Umbilical cord (tissue), 2 donors: Measurements from ENCODE around the gene SPRY2. TPM values are rescaled to one million over a fixed set of nuclear protein-coding genes. Genes with fewer than 3 reads are reported as not detected.
"Not testable (repeated sequence)": the region's sequence is repeated elsewhere in the genome, so short reads cannot be mapped to it uniquely, and the experiment has no call there.

ENCODE experiments used
- DNase-seq: peaks from one replicate; pipeline ENCODE4 v3.0.0-alpha.2; 2015; ENCODE audit warnings: low spot score
- total RNA-seq: library from RNA; depleted of rRNA; stranded (reverse); fragments of >200 nt; gene quantifications from one replicate; pipeline ENCODE4 v1.2.3, GENCODE V29; 2014; ENCODE audit warnings: low replicate concordance; ENCODE audit not compliant: insufficient read depth

The SPRY2 gene
- total RNA-seq, 1 donor from 2014 or later, result 12.8 TPM

DNA sequence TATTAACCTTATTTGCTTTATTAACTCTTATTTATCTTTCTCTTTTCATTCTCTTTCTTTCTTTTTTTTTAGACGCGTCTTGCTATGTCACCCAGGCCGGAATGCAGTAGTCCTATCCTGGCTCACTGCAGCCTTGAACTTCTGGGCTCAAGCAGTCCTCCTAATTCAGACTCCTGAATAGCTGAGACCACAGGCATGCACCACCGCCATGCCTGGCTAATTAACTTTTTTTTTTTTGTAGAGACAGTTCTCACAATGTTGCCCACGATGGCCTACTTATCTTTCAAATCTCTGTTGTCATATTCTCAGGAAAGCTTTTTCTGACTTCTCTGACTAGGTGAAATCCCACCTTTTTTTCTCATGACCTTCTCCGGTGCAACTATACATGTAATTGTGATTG, 7.8 kb upstream of the SPRY2 start:
- DNase-seq, result no peak

DNA sequence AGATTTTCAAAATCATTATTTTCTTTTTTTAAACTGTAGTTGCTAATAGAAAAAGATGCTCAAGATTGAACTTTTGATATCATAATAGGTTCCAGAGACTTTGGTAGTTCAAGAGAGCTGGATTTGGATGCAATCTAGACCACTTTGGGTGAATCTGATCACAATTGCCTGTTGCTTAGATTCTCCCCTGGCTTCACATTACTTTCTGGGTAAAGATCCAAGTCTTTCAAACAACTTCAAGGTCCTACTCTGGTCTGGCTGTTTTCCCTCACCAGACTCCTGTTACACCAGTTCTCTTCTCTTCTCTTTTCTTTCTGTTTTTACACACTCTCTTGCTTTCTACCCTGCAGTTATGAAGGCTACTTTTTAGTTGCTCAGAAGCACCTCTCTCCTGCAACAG, 7.4 kb upstream of the SPRY2 start:
- DNase-seq, result no peak

DNA sequence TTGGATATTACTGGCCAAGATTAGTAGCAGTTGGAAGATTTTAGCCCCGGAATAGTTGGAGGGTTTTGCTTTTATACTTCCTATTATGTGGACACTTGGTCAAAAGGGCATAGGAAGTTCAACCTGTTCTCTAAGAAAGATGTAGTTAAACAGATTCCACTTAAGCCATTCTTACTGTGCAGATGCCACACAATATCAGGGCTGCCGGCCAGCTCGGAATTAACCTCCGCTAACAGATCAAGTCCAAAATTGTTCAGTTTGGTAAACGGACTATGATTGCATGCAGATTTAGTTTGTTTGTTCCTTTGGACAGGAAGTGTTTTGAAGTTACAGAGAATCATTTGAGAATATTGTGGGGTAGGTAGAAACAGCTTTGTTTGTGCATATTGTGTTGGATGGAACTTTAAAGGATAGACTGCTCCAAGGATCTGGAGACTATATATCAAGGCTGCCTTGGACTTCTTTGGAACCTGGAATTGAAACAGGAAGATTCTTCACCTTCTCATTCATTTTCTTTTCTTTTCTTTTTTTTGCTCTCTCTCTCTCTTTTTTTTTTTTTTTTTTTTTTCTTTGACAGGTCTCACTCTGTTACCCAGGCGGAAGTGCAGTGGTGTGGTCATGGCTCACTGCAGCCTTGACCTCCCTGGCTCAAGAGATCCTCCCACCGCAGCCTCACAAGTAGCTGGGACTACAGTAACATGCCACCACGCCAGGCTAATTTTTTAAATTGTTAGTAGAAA, 5.0 kb upstream of the SPRY2 start:
- no peak for DNase-seq

DNA sequence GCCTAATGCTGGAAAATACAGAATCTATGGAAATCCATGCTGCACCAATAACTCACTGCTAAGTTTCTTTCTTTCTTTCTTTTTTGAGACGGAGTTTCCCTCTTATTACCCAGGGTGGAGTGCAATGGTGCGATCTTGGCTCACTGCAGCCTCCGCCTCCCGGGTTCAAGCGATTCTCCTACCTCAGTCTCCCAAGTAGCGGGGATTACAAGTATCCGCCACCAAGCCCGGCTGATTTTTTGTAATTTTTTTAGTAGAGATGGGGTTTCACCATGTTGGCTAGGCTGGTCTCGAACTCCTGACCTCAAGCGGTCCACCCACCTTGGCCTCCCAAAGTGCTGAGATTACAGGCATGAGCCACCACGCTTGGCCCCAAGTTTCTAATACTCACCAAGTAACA, 3.1 kb upstream of the SPRY2 start:
- DNase-seq, result not testable (repeated sequence)

DNA sequence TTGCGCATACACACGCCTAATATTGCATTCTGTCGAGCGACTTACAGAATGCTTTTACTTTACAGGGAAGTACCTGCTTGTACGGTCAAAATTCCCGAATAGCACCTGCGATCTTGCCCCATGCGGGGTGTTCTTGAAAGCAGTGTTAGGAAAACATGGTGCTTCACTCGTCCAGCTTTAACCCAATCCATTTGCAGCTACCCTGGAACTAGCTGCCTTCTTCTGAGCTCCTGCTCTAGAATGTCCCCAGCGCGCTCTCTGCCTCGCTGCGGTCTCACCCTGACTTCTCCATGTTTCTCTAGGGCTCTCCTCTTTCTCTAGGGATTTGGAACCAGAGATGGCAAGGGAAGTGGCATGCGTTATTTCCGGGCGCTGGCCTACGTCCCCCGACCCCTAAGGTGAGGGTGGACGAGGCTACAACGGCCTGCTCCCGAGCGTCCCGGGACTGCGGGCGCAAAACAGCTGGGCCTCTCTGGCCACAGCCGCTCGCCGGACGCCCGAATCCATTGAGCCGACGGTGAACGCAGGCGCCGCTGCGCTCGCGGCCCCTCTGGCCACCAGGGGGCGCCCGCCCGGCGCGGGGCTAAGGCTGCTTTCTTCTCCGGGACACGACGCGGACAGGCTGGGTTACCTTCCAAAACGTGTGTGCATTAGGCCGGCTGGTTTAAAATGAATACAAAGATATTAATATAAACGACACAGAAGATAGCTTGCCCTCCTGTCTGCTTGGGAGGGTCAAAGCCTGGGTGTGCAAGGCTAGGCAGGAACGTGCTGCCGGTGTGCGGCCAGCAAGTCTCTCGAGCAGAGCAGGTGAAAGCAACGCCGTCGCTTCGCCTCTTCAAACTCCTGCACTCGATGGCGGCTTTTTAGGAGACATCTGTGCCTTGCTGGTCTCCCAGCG, 1.8 kb upstream of the SPRY2 start:
- peak; percentile 78 for DNase-seq

DNA sequence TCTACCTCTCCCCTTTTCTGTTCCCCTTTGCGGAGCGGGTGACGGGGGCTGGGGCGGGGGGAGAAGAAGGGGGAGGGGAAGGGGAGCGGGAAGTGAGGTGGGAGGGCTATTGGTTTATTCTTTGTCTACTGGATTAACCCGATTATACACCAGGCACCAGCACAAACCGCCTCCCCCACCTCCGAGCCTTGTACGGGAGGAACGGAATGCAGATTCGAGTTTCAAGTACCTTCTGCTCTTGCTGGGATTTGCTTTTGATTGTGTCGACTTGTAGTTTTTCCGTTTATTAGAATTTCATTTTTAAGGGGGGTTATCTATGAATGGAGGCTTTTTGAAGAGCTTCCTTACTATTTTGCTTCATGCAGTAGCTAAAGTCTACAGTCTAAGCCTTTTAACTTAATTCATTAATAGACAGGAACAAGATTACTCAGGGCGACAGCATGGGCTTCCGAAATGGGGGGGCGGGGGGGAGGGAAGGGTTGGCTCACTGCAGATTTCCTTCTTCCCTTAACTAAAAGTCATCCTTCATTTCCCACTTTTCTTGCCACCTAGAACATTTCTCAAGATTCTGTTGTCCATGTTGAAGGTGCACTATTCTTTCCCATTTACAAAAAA, 937 bp upstream of the SPRY2 start:
- peak; percentile 63 for DNase-seq

DNA sequence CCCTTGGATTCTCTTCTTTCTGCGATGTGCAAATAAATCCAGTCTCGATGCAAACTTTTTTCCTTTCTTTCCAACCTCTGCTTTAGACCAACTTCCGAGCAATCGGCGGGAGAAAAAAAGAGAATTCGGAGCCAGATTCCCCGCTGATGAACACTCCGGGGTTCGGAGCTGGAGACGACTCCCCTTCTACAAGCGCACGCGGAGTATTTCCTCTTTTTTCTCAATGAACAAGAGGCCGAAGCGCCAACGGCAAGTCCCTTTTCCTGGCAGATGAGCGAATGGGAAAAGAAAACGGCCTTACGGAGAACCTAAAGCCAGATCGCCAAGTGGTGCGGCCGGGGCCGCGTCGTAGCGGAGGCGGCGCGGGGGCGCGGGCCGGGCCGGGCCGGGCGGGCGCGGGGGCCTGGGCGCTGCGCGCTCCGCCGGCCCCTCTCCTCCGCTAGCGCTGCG, 250 bp downstream of the SPRY2 start:
- peak; percentile 77 for DNase-seq

DNA sequence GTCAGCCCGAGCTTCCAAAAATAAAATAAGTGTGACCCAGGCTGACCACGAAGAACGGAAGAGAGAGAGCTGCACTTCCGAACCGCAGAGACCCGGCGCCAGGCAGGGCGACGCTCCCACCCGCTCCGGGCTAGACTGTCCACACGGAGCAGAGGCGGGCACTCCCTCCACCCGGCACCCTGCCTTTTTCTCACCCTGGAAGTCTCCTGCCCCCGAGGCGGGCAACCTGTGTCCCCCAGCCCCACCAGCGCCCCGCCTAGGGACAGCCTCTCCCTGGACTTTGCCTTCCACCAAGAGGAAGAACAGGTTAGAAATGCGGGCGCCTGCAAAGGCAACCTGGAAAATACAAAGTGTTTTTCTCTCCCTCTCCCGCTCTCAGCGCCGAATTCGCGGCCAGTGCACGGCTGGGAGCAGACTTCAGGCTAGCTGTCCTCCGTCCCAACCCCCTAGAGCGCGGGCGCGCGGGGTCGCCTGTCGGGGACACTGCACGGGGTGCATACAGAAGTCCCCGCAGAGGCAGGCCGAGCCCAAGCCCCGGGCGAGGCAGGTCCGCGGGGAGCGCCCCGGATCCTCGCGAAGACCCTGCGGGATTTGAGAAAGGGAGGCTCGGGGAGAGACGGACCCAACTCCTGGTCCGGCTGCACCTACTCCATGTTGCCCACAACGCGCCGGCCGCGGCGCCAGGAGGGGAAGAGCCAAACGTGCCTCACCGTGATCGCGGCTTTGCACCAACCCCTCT, 845 bp downstream of the SPRY2 start:
- no peak for DNase-seq

DNA sequence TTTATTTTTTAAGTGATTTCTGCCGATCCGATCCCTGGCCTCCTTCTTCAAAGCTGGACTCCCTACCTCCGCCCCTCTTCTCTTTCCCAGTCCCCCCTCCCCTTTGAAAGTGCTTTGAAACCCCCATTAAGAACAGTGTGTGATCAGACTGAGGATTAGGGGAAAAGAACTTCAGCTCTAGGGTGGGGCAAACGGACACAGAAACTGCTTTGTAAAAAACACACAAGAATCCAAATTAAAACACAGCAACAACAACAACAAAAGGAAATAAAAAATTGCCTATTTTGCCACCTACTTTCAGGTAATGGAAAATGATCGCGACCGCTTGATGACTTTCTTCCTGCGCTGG, 1.4 kb downstream of the SPRY2 start:
- peak; percentile 74 for DNase-seq

DNA sequence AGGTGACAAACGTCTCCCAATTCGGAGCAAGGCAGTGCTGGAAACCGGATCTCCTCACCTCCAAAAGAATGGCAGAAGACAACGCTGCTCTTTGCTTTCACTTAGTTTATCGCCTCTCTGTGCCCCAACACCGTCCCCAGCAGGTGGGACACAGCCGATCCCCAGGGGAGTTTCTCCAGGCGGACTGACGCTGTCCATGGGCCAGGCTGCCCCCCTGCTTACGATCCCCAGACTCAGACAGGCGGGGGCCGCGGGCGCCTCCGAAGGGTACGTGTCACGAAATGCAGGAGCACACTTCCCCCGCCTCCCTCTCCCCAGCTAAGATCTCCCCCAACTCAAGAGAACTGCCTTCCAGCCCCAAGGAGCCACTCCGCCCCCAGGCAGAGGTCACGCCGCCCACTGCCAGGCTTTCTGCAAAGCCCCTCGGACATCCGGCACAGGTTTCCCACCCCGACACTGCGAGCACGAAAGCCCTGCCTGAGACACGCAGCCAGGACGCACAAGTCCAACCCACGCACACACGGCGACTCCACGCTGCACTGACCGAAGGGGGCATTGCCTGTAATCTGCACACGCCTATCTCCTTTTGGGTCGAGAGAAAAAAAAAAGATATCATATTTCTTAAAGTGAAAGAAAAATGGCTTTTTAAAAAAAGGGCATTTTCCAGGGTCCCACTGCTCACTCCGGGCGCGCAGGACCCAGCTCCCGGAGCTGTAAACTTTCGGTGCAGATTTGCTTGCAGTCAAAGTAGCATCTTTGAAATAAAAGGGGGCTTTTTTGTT, 2.0 kb downstream of the SPRY2 start:
- peak; percentile 94 for DNase-seq

DNA sequence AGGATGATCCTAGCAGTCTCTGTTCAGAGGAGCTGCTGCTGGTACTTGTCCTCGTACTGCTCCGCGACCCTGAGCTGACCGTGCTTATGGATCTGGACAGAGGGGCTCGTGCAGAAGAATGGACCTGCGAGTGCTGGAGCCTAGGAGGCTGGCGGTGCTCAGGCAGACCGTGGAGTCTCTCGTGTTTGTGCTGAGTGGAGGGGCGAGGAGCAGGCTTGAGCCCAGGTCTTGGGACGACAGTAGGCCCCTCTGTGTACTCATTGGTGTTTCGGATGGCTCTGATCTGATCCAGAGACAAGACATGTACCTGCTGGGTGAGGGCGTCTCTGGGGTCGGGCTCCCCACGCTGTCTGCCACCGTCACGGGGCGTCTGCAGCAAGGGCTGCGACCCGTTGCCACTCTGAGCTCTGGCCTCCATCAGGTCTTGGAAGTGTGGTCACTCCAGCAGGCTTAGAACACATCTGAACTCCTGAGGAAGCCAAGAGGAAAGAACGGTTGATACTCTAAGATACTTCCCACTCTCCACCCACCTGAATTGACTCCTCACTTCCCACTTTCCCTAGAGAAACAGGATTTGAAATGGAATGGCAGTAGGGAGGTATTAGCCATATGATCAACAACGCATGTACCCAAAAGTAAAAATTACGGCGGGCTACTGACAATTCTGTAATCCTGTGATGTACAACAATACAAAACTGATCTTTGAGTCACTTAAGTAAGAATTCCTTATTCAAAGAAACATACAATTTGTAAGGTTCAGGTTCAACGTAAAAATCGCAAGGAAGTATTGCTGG, 3.4 kb downstream of the SPRY2 start:
- no peak for DNase-seq

DNA sequence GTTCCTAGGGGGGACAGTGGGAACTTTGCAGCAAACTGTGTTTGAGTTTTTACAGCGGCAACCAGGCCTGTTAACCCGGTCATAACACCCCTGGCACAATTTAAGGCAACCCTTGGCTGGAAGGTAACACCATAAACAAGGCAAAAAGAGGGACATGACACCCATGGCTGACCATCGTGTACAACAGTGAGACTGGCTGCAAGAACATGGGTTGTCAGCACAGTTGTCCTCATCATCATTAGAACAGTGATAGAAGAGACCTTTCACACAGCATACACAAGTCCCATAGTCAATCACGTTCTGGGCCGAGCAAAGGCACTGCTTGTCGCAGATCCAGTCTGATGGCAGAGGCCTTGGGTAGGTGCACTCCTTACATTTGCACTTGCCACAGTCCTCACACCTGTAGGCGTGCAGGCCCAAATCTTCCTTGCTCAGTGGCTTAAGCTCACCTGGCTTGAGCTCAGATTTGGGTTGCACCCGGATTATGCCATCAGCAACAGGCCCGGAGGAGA, 4.1 kb downstream of the SPRY2 start:
- DNase-seq, result no peak

DNA sequence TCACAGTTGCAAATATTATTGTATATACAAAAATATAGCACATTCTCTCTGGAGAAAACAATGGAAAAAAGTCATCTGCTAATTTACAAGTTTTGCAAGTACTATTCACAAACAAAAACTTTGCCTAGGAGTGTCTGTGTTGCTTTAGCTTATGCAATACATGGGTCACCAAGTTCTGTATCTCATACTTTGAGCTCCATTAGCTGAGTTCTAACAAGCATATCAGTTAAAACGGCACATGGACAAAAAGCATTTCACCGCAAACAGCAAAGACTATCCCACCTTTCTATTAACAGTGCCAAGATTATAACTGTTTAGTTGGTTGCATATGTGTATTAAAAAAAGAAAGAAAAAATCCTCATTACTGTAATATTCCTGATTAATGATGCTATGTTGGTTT, 4.6 kb downstream of the SPRY2 start:
- DNase-seq, result no peak

DNA sequence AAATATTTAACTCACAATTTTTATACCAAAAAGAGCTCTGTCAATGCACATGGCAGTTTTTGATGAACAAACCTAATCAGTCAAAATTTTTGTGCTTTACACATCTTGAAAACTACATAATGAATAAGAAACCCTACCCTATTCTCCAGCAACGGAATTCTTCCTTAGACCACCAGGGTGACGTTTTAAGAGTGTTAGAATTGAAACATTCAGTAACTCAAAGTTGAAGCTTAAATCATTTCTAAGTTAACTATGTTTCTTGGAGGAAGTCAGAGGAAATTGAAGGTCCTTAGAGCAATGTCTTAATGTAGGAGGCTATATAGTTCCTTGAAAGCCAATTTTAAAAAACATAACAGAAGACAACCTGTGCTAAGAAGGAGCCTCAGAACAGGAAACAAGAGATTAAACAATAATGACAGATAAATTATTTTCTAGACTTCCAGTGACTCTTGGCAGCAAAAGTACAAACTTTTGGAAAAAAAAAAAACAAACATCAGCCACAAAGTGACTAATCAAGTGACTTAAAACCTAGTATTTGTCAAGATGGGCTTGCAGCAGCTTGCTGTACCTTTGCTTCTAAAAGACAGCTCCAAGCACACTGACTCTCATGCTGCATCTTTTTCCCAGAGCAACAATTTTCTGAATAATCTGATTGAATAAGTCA, 6.2 kb downstream of the SPRY2 start:
- no peak for DNase-seq

DNA sequence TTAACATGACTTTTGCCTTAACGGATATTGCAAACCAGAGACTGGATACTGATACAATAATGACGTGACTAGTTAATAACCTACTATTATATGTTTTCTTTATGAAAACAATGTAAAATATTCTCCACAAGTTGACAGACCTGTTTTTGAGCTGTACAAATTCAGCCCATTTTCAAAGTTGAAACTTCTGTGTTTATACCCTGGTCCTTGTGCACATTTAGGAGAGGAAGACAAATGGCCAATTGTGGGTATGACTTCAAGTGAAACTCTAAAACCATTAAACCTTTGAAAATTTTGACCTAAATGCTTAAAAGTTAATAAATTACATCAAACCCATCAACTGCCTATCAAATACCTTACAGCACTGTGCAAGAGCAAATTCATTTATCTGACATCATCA, 8.9 kb downstream of the SPRY2 start:
- DNase-seq, result no peak

DNA sequence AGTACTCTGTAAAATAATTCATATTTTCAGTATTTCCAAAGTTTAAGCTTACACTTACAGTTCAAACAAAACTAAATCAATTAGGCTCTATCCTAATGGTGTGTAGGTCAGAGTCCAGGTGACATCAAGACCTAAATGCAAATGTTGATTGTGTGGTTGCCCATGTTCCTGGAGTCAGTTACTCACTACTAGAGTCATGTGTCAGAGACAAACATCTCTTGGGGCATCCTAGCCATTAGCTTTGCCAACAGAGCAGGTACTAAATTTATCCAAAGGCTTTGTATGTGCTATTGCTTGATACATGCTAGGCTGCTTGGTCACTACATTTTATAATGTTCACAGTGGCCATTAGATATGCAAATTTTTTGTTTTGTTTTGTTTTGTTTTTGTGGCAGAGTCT, 11.7 kb downstream of the SPRY2 start:
- no peak for DNase-seq

DNA sequence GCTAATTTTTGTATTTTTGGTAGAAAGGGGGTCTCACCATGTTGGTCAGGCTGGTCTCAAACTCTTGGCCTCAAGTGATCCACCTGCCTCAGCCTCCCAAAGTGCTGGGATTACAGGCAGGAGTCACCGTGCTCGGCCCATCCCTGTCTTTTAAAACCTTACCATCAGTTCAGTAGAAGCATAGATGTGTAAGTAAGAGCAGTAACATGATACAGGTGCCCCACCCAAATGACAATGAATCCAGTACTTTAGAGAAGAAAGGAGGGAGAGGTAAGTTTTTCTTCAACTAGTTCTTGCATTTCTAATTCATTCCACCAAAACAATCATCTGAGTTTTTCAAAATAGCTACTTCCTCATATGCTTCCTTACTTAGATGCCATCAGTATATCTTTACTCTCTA, 21.9 kb downstream of the SPRY2 start:
- no peak for DNase-seq

DNA sequence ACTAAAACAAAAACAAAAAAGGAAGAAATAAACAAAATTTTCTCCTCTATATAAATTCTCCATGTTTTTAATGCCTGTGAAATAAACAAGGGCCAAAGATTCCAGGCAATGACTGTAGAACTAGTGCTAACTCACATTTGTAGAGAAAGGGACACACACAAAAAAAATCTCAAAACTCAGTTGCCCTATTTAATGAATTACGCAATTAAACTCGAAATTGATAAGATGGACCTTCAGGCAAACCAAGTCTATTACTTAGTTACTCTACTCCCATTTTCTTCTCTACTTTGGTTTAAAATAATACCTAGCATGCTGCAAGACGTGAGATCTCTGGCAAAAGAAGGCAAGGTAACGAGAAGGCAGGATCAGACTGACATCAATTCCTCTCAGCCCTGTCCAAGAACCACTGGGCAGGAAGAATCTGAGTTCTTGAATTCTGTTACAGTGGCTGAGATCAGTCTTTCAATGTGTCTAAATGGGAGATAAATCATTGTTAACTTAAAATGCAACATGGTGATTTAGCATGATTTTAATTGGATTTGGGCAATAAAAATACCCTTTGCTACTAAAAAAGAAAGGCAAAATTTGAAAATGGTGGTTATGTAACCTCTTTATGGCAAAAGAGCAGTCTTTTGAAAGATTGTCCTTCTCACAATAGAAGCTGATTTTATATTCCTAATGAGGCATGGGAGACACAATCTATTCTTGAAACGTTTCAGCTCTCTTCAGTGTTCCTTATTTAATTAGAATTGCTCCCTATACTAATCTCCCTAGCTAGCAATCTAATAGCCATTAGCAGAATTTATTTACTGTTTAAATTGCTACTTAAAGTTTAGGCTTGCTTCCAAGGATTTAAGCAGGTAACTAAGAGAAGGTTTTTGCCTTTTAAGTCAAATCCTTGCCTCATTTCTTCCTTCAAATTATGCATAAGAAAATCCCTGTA, 25.9 kb downstream of the SPRY2 start:
- no peak for DNase-seq
